ENCODE measurements around the gene FAF2.
"Not testable (repeated sequence)": the region's sequence is repeated elsewhere in the genome, so short reads cannot be mapped to it uniquely, and the experiment has no call there.

Gene FAF2

GRCh38 chr5:176461349-176461748, 13.2 kb downstream of the FAF2 start:
- no peak for DNase-seq

DNA sequence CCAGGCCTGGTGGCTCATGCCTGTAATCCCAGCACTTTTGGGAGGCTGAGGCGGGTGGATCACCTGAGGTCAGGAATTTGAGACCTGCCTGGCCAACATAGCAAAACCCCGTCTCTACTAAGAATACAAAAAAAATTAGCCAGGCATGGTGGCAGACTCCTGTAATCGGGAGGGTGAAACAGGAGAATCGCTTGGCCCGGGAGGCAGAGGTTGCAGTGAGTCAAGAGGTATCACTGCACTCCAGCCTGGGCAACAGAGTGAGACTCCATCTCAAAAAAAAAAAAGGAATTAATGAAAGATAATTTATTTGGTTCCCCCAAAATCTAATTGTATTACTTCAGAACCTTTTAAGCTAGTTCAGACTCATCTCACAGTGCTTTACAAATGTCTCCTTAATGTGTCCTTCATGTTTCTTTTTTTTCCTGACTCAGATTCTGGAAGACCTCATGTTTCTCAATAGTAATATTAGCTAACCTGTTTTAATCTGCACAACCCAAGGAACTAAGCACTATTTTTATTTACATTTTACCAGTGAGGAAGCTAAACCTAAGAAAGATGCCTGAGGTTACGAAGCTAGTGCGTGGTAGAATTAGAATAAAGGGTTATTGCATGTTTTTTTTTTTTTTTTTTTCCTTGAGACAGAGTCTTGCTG, 15.1 kb downstream of the FAF2 start:
- no peak for DNase-seq

DNA sequence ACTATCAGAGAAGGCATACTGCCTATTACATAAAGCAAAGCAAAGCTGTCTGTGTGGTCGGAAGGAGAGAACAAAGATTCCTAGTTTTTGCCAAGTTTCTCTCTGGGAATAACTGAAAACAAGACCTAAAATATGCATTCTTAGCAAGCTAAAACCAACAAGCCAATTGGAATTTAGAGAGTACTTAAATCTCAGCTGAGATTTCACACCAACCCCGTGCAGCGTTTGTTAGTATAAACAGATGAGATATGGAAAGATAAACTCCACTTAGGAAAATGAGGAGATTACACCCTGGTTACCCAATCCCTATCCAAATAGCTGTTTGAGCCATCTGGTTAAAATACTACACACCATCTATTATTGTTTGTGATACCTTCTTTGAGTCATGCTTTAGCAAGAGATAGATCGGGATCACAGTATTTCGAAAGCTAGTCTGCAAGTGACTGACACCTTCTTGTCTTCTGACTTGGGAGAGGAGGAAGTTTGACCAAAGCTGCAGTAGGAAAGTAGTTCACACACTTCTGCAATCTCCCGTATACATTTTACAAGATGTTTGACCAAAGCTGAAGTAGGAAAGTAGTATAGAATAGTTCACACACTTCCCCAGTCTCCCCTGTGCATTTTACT, 18.2 kb downstream of the FAF2 start:
- no peak for DNase-seq

GRCh38 chr5:176469296-176469695, 21.1 kb downstream of the FAF2 start:
- DNase-seq, result no peak

DNA sequence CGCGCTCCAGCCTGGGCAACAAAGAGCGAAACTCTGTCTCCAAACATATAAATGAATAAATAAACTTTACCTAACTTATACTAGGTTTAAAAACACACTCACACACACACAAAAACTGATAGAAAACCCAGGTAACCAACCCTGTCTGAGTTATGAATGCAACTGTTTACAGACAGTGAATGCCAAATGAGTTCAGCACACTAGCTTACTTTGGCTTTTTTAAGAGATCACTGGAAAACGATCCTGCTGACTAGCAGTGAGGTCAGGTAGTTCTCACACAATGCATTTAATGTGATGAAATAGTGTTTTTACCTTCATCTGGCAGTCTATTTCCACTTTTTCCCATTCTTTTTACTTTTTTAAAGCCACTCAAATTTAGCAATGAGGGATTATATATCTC, 22.4 kb downstream of the FAF2 start:
- no peak for DNase-seq

GRCh38 chr5:176471098-176471497, 22.9 kb downstream of the FAF2 start:
- no peak for DNase-seq

DNA sequence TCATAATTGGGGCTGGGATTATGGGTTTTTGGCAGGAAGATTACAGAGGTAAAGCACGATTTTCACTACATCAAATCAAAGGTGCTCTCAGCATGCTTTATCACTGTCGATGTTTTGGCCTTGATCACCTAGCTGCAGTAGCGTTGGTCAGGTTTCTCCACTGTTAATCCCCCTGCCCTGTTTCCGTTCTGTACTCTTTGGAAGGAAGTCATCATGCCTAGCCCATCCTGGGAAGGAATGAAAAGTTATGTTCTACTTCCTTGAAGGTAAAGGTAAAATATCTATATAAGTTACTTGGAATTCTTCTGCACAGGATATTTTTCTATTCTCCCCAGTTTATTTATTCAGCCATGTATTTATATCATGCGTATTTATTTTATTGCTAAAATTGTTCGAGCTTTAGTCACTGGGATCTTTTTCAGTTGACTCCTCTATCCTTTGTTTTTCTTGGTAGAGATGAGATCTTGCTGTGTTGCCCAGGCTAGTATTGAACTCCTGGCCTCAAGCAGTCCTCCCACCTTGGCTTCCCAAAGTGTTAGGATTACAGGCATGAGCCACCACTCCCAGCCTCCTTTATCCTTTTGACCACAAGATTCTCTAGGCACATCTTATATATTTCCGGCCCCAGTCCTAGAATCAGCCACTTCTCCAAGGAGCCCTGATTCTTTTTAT, 25.3 kb downstream of the FAF2 start:
- no peak for DNase-seq

- DNase-seq, result no peak
These were observed 26.3 kb downstream of the FAF2 start for GRCh38 chr5:176474476-176474875.

- DNase-seq, result no peak
These were observed 33.5 kb downstream of the FAF2 start for GRCh38 chr5:176481711-176482110.

DNA sequence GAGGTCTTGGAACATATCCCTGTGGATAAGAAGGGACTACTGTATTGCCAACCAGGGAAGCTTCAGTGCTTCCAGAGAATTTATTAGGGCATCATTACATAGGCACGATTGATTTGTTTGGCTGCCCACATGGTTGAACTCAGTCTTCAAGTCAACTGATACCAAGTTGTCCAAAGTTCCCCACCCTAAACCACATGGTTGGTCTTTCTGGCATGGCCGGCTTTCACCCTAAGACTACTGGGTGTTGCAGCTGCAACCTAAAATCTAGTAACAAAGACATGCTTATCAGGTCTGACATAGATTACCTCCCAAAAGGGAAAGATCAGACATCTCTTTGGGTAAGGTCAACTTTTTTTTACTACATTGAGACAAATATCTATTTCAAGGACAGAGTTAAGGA, 37.0 kb downstream of the FAF2 start:
- no peak for DNase-seq

GRCh38 chr5:176486189-176486757, 38.1 kb downstream of the FAF2 start:
- no peak for DNase-seq

DNA sequence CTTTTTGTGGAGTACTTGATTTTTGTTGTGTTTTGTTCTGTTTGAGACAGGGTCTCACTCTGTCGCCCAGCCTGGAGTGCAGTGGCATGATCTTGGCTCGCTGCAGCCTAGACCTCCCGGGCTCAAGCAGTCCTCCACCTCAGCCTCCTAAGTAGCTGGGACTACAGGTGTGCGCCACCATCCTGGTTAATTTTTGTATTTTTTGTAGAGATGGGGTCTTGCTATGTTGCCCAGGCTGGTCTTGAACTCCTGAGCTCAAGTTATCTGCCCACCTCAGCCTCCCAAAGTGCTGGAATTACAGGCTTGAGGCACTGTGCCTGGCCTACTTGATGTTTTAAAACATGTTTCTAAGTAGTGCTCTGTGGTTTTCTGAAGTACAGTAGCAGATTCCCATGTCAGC, 39.0 kb downstream of the FAF2 start:
- not testable (repeated sequence) for DNase-seq

DNA sequence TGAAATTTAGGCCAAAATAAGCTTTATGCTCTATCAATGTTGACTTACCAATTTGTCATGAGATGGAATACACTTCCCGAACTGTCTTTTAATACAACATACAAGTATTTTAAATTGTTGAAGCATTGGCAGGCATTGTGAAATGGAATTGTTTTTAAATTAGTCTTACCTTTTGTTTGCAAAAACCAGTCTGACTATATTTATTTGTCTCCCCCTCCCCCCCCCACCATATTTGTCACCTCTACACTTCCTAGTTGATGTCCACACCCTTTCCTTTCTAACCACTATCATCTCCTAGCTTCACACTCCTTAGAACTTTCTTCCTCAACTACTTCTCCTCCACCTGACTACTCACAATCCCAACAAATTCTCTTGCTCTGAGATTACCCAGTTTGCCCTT, 40.9 kb downstream of the FAF2 start:
- no peak for DNase-seq

- DNase-seq, result no peak
These were observed 42.1 kb downstream of the FAF2 start for GRCh38 chr5:176490301-176490700.

- no peak for DNase-seq
These were observed 42.9 kb downstream of the FAF2 start for GRCh38 chr5:176491101-176491502.

DNA sequence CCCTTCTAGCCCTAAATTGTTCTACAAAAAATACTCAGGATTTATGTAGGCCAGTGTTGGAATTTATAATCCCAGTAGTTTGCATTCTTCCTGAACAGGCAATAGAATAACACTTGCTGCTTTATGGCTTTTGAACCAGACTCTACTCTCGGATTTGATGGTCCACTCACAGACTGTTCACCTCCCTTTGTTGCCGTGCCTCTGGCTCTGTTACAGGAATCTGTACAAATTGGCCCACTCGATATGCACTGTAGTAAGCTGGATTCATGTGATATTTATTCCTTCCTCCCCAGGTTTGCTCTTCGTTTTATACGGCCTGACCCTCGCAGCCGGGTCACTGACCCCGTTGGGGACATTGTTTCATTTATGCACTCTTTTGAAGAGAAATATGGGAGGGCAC, 43.7 kb downstream of the FAF2 start:
- no peak for DNase-seq

DNA sequence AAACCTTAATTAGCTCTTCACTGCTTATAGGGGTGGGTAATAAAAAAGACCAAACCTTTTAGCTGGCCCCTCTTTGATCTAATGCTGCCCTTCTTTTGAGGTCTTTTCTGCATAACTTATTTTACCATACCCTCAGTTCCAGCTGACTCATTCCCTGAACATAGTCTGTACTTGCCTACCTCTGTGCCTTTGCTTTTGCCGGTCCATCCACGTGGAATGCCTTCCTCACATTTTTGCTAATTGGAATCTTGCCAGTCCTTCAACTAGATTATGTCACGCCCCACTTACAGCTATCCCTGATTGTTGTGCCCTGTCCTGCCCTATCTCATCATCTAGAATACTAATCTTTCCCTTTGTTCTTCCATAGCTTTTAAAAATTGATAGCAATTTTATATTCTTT, 44.2 kb downstream of the FAF2 start:
- no peak for DNase-seq

GRCh38 chr5:176497852-176498251, 49.7 kb downstream of the FAF2 start:
- no peak for DNase-seq

GRCh38 chr5:176499273-176499672, 51.1 kb downstream of the FAF2 start:
- DNase-seq, result no peak

DNA sequence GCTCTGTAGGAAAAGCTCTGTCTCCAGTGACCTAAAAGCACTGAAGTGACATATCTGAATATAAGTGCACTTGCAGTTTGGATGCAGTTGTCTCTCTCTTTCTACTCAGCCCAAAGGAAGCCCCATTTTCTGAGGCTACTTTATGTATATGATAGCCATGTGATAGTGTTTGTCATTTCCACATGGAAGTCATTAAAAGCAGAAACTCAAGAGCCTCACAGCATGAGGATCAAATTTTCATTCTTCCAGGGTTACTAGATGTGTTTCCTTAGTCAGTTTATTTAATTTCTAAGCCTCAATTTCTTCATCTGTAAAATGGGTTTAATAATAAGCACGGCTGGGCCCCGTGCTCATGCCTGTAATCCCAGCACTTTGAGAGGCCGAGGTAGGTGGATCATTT, 52.3 kb downstream of the FAF2 start:
- DNase-seq, result no peak

- no peak for DNase-seq
These were observed 53.1 kb downstream of the FAF2 start for GRCh38 chr5:176501333-176501732.

- DNase-seq, result no peak
These were observed 55.3 kb downstream of the FAF2 start for GRCh38 chr5:176503496-176503895.

- DNase-seq, result no peak
These were observed 59.7 kb downstream of the FAF2 start for GRCh38 chr5:176507911-176508310.

- no peak for DNase-seq
These were observed 60.4 kb downstream of the FAF2 start for GRCh38 chr5:176508603-176509002.
